ENCODE results near the gene MCU. TPM values are rescaled to one million over a fixed set of nuclear protein-coding genes. Genes with fewer than 3 reads are reported as not detected.
"Not testable (repeated sequence)": the region's sequence is repeated elsewhere in the genome, so short reads cannot be mapped to it uniquely, and the experiment has no call there.

MCU gene
- total and polyA plus RNA-seq, 12 donors = 9.0 to 19.0 (median 14.7) TPM

DNA sequence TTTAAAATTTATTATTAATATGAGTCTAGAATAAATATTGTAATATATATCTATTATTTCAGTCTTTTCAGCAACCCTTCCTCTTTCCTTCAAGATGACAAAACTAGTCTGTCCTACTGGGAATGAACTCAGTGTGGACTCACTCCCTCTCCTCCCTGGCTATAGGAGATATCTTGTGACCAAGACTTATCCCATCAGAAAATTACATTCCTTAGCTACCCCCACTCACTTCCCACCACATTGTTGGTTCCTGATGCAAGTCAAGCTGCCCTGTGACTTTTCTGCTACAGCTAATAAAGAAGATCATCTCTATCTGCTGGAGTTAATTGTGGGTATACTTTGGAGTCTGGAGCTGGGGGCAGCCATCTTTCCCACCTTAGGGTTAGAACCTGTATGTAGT lies 28.0 kb upstream of the MCU start:
- H3K4me3 ChIP-seq = no peak overlapping the region
- no peaks in the 10 kb centered on the region for H3K27me3 ChIP-seq
- ATAC-seq = no peak
- no peaks in the 10 kb centered on the region for H3K9me3 ChIP-seq
- TF ChIP-seq, protein P1, sequence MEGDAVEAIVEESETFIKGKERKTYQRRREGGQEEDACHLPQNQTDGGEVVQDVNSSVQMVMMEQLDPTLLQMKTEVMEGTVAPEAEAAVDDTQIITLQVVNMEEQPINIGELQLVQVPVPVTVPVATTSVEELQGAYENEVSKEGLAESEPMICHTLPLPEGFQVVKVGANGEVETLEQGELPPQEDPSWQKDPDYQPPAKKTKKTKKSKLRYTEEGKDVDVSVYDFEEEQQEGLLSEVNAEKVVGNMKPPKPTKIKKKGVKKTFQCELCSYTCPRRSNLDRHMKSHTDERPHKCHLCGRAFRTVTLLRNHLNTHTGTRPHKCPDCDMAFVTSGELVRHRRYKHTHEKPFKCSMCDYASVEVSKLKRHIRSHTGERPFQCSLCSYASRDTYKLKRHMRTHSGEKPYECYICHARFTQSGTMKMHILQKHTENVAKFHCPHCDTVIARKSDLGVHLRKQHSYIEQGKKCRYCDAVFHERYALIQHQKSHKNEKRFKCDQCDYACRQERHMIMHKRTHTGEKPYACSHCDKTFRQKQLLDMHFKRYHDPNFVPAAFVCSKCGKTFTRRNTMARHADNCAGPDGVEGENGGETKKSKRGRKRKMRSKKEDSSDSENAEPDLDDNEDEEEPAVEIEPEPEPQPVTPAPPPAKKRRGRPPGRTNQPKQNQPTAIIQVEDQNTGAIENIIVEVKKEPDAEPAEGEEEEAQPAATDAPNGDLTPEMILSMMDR (IDR thresholded peaks at IDR 0.05) = no peak
- no peaks in the 10 kb centered on the region for H3K4me1 ChIP-seq
- no peak overlapping the region for H3K27ac ChIP-seq
- H3K36me3 ChIP-seq = no peaks in the 10 kb centered on the region
- intact Hi-C loops (cut with DNase I) = no loop called here
- no peak for DNase-seq

DNA sequence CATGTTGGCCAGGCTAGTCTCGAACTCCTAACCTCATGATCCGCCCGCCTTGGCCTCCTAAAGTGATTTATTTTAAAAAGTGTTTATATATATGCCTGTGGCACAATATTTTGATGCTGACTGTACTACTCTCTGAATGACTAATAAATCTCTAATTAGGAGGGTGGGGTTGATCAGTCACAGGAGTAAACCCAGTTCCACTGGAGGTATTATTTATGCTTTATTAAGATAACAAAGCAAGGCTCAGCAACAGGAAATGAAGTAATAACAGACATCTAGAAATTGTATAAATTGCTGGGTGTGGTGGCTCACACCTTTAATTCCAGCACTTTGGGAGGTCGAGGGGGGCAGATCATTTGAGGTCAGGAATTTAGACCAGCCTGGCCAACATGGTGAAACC lies 26.0 kb upstream of the MCU start:
- no peaks in the 10 kb centered on the region for H3K27me3 ChIP-seq
- no peaks in the 10 kb centered on the region for H3K36me3 ChIP-seq
- no peak for DNase-seq
- H3K9me3 ChIP-seq = no peaks in the 10 kb centered on the region
- H3K27ac ChIP-seq = no peak overlapping the region
- no peak for ATAC-seq
- H3K4me1 ChIP-seq = no peaks in the 10 kb centered on the region
- TF ChIP-seq, protein P1 (IDR thresholded peaks at IDR 0.05) = no peak
- 88 to 90% methylated on average over 4 of the region's 4 CpGs for WGBS, 2 donors
- H3K4me3 ChIP-seq = no peak overlapping the region
- intact Hi-C loops (cut with DNase I) = no loop called here

DNA sequence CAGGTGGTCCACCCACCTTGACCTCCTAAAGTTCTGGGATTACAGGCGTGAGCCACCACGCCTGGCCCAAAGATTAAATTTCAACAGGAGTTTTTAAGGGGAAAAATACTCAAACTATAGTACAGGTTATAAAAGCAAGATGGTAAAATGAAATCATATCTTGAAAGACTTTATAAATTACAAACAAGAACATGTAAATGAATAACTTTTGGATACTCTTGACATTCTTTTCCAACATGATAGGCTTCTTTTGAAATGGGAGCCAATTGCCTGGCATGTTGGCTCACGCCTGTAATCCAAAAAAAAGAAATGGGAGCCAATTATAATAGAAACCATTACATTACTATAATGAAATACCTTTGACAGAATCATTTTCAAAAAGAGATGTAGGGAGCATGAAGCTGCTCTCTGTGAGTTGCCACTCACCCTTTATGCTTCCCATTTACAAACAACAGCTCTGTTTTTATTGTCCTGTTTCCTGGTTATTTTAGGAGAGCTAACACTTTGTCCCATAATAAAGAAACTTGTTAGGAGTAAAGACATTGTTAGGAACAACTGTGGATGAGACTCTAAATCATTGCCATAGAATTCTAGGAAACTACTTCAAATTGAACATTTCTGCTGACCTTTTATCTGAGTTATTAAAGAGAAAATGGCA lies 24.6 kb upstream of the MCU start:
- intact Hi-C loops (cut with DNase I) = no loop called here
- no peaks in the 10 kb centered on the region for H3K4me1 ChIP-seq
- H3K9me3 ChIP-seq = no peaks in the 10 kb centered on the region
- no peaks in the 10 kb centered on the region for H3K27me3 ChIP-seq
- ATAC-seq (no peak), DNase-seq (no peak)
- TF ChIP-seq, protein P1 (IDR thresholded peaks at IDR 0.05) = no peak
- no peak overlapping the region for H3K27ac ChIP-seq
- no peak overlapping the region for H3K4me3 ChIP-seq
- no peaks in the 10 kb centered on the region for H3K36me3 ChIP-seq
- 94 to 95% methylated on average over 3 of the region's 3 CpGs for WGBS, 2 donors

DNA sequence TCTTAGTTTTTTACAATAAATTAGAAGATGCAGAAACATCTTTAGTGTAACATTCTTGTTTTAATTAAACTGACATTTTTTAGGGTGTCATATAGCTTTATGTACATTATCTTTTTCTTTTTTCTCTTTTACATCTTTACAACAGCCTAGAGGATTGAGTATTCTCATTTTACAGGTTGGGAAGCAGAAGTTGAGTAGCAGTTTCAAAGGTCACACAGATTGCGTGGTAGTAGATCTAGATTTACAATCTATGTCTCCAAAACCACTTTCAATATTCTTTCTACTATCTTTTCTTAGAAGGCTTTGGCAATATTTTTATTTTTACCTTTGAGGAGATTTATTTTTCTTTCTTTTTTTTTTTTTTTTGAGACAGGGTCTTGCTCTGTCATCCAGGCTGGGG lies 18.7 kb upstream of the MCU start:
- H3K27me3 ChIP-seq = no peaks in the 10 kb centered on the region
- ATAC-seq (no peak), DNase-seq (no peak)
- peaks cover 0 to 11% (median 0%) of the 10 kb centered on the region in 9 donors for H3K4me1 ChIP-seq
- no peak overlapping the region for H3K27ac ChIP-seq
- intact Hi-C loops (cut with DNase I) = no loop called here
- WGBS, 2 donors = 96 to 100% methylated on average over 1 of the region's 1 CpG
- H3K36me3 ChIP-seq = no peaks in the 10 kb centered on the region
- H3K9me3 ChIP-seq = peaks cover 0 to 3% (median 0%) of the 10 kb centered on the region in 11 donors
- TF ChIP-seq, protein P1 (IDR thresholded peaks at IDR 0.05) = no peak
- no peak overlapping the region for H3K4me3 ChIP-seq

DNA sequence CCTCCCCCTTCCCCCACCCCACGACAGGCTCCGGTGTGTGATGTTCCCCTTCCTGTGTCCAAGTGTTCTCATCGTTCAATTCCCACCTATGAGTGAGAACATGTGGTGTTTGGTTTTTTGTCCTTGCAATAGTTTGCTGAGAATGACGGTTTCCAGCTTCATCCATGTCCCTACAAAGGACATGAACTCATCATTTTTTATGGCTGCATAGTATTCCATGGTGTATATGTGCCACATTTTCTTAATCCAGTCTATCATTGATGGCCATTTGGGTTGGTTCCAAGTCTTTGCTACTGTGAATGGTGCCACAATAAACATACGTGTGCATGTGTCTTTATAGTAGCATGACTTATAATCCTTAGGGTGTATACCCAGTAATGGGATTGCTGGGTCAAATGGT lies 17.8 kb upstream of the MCU start:
- H3K4me3 ChIP-seq; ATAC-seq; H3K27me3 ChIP-seq; H3K36me3 ChIP-seq; intact Hi-C loops (cut with DNase I); H3K9me3 ChIP-seq; DNase-seq; H3K27ac ChIP-seq: not testable (repeated sequence)
- 94 to 97% methylated on average over 4 to 5 of the region's 5 CpGs for WGBS, 2 donors
- H3K4me1 ChIP-seq = peaks cover 0 to 11% (median 0%) of the 10 kb centered on the region in 9 donors
